IPS-NIHi7 (cell line): ENCODE data around the gene SLC16A7.

Source experiments
- DNase-seq: peaks from one replicate; pipeline ENCODE4 v3.0.0; 2012; ENCODE audit warnings: mixed read lengths; ENCODE audit errors: extremely low spot score

Gene SLC16A7

DNA sequence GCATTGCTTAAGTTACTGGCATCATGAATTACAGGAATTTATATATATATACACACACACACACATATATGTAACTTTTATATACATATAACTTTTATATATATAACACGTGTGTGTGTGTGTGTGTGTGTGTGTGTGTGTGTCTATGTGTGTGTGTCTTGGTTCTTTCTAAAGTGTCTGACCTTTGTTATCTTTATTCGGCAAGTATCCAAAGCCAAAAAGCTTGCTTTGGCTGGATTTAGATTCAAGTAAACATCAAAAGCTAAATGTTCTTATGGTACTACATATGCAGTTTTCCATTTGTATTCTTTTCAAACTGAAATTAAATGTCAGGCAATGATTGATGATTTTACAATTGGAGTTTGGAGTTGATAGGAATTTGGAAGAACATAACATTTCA lies 69.9 kb downstream of the SLC16A7 start:
- no peak for DNase-seq

GRCh38 chr12:59668674-59669073 lies 72.8 kb downstream of the SLC16A7 start:
- no peak for DNase-seq

- no peak for DNase-seq
Observed at GRCh38 chr12:59672273-59672672, 76.4 kb downstream of the SLC16A7 start.

DNA sequence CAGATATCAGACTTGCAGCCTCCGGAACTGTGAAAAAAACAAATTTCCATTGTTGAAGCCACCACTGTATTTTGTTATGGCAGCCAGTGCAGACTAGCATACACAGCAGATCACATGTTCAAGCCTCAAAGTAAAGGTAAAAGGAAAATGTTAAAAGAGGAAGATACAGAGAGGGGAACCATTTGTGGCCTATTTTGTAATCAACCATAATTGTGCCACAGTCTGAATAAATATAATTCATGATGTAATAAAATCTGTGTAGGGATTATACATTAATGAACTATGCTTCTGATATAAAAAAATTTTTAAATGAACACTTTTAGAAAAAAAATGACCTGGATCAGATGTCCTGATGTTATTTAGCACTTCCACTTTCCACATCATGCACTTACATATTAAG lies 79.6 kb downstream of the SLC16A7 start:
- no peak for DNase-seq

DNA sequence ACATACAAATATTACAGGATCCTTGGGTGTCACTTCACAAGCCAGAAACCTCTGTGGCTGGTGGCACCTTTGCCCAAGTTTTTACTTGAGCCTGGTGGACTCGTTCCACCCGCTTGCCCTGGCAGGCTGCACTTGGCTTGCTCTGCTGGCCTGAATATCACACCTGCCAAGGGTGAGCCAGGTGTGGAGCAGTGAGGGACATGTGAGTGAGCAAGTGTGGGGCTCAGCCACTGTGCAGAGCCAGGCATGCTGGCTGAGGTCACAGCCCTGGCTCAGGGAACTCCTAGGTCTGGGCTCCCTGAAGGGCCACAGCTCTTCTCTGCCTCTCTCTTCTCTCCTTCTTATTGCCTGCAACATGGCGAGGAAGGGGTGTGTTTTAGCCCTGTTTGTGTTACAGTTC lies 82.0 kb downstream of the SLC16A7 start:
- no peak for DNase-seq

- DNase-seq, result no peak
Observed at GRCh38 chr12:59678759-59679411, 83.1 kb downstream of the SLC16A7 start.

DNA sequence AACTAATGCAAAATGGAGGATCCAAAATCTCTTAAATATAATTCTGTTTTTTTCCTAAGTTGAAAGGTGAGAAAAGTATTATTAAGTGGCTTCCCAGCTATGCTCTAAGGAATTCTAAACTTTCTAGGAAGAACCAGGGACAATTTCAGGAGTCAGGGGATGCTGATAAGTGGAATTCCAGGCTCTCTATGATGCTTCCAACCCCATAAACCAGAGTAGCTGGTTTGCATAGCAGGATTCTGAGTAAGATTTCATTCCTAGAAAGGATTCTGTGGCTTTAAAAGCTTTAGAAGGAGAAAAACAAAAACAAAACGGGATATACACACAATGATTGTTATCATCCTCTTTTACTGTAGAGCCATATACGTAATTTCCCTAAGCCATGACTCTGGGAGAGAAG lies 93.9 kb downstream of the SLC16A7 start:
- DNase-seq, result no peak

DNA sequence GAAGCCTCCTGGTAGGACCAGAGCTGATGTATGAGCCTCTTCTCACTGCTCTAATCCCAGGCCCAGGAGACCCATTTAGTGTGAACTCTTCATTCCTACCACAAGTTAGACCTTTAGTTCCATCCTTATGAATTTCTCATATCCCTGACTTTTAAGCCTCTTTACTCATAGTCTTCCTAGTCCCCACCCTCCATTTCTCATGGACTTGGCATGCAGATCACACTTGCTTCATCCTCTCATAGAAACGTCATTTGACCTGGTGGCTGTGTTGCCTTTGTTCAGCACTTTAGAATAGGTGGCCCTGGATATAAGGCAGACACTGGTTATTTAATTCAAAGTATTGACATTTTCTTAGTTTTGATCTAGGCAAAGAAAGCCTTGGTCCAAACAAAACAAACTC lies 99.5 kb downstream of the SLC16A7 start:
- no peak for DNase-seq

DNA sequence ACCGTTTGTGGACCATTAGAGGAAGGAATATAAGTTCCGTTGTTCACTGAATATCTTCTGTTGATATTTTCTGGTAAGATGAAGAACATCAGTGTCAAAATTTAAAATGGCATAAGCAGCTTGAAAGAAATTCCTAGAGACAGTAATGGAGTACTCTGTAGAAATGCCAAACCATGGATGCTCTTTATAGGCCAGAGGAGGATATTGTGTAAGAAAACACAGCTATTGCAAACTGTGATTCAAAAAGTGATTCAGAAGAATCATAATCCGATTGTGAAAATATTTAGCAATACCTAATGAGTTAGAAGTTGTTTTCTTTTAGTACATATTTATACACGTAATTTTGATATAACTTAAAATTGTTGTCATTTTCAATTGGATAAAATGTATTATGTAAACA lies 102.8 kb downstream of the SLC16A7 start:
- DNase-seq, result no peak

GRCh38 chr12:59699421-59700152 lies 103.8 kb downstream of the SLC16A7 start:
- DNase-seq, result no peak

DNA sequence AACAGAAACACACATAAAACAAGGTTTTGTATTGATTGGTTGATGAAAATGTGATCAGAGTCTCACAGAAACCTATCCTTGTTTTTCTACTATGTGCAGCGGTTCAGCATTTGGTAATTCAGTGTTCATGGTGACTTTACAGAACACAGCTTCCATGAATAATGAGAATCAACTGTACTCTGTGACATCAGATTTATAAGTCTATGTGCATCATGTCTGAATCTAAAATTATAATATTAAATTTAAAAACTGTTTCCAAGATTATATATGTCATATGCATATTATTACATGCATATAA lies 104.3 kb downstream of the SLC16A7 start:
- DNase-seq, result no peak

DNA sequence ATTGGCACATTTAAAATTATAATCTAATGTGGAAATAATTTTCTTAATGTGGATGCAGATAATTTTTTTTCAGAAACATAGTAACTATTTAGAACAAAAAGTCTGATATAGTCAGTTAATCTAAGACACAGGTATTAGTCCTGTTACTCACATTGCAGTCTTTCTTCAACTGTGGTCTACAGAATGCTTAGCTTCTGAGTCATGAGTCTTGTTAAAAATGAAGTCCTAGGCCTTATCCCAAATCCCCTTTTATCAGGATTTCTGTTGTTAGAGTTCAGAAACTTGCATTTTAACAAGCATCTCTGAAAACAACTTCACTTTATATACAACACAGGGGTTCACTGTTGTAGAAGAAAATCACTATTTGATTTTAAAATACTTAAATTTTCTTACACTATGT lies 112.2 kb downstream of the SLC16A7 start:
- DNase-seq, result no peak

DNA sequence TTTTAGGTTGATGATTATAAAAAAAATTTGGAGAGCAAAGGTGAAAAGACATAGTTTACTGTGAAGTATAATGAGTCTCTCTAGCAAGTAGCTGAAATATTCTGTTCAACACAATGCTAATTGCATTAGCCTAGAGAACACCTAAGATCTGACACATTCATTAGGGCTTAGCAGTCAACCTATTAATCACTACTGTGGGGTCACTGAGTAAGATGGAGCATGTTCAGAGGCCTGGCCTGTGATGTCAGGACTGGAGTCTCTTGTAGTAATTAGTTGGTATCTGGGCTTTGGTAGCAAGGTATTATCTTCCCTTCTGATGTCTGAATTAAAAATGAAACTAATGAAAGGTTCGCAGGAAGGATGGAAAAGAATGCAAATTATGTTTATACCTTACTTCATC lies 112.7 kb downstream of the SLC16A7 start:
- DNase-seq, result no peak

- DNase-seq, result no peak
Observed at GRCh38 chr12:59710004-59710628, 114.3 kb downstream of the SLC16A7 start.

GRCh38 chr12:59710964-59711363 lies 115.1 kb downstream of the SLC16A7 start:
- DNase-seq, result no peak

DNA sequence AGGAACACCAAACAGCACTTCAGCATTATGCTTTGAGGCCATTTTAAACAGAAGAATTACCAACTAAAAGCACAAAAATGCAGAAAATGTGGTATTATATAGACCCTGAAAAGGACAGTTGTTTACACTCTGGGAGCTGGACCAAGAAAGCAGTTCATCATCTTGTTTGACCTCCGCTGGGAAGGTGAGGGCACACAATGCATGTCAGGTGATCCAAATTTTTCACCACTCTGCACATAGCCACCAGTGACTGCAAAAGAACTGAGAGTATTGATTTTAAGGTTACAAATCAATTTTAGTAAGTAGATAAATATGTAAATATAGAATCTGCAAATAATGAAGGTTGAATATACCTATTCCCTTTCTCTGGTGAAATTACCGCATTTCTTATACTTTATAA lies 119.6 kb downstream of the SLC16A7 start:
- DNase-seq, result no peak

GRCh38 chr12:59716043-59716442 lies 120.2 kb downstream of the SLC16A7 start:
- DNase-seq, result no peak

DNA sequence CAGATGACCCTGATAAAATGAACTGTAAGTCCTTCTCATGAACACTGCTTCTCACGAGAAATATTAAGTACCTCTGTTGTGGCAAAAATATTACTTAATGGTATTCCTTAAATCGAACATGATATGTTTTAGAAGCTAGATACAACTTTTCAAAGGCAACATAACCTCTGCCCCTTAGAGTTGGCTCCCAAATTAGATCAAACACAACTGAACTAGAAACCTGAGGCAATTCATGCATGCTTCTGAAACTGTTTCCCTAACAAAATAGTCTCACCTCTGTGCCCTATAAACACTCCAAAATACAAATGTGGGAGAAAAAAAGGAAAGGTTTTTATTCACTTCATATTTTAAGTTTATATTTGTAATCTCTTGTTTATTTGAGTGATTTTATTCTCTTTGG lies 121.6 kb downstream of the SLC16A7 start:
- DNase-seq, result no peak

- DNase-seq, result no peak
Observed at GRCh38 chr12:59719701-59720100, 123.9 kb downstream of the SLC16A7 start.

DNA sequence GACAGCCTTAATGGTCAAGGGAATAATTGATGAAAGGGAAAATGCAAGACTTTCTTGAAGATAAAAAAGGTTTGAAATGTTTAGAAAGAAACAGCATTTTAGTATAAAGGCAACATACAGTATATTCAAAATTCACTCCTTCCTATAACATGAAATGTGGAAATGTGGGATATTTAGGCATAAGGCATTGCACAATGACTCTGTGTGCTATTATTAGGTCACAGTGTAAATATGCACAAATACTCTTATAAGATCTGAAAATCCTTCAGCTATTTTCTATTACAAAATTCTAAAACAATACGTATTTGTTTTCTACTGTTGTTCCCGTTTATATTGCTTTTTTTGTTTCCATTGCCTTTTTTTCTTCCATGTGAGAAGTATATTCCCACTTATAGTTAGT lies 127.7 kb downstream of the SLC16A7 start:
- DNase-seq, result no peak

- DNase-seq, result no peak
Observed at GRCh38 chr12:59724011-59724695, 128.3 kb downstream of the SLC16A7 start.

- DNase-seq, result no peak
Observed at GRCh38 chr12:59733200-59733599, 137.4 kb downstream of the SLC16A7 start.

- no peak for DNase-seq
Observed at GRCh38 chr12:59734371-59734770, 138.5 kb downstream of the SLC16A7 start.
